Urothelium cell line (cell line): ENCODE data around the gene ZPR1.
"Not testable (repeated sequence)": the region's sequence is repeated elsewhere in the genome, so short reads cannot be mapped to it uniquely, and the experiment has no call there.

Experiments
- DNase-seq: peaks from one replicate; pipeline ENCODE4 v3.0.0; 2011; ENCODE audit warnings: low spot score, mixed read lengths
- FAIRE-seq: peaks from 2 replicates; lab custom pipeline; 2011; peaks lifted over from hg19 to GRCh38; lab: Jason Lieb, UNC

Gene ZPR1

DNA sequence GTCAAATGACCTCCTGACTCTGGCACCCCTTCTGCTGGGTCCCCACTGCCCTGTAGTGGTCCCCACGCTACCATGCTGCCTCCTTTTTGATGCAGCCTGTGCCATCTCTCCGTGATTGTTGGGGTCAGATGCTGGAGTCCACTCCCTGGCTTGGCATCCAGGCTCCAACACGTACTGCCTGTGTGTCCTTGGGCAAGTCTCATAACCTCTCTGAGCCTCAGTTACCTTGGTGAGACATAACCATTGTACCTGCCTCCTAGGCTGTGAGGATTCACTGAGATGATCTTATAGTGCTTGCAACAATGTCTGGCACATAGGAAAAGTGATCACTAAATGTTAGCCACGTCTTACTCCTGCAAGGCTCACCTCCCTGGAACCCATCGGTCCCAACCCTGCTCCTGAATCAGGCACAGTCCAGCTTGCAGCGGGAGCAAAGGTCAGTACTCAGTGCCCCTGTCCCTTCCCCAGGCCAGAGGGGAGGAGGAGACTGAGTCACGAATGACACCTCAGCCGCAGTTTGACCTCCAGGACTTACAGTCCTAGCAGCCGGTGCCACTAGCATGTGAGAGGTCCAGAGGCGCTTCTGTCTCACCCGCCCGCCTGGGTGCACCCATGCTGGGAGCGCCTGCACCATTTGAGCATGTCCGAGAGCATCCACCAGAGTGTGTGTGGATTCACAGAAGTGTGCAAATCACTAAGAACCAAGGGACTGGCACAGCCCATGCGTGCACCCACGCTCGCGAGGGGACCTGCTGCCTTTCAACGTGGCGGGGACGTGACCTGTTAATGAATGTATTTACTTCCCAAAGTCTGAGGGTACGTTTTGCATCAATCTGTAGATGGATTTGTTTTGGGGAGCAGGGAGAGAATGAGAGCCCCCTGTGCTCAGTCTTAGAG, 38.3 kb upstream of the ZPR1 start:
- FAIRE-seq (no peak), DNase-seq (no peak)

DNA sequence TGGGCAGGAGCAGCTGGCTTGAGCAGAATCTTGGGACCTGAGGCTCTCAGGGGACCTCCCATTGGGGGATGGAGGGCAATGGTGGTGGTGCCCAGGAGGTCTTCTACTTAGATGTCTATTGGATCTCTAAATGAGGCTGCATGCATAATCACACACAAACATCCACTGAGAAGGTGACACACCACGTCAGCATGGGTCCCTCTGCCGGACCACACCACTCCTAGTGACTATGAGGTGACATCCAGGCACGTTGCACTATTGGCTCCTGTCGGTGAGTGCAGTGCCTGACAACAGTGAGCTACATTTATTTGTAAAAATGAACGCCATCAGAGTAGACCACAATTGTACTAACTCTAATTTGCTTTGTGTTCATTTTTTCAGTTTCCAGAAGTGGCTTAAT, 37.6 kb upstream of the ZPR1 start:
- FAIRE-seq, result no peak

DNA sequence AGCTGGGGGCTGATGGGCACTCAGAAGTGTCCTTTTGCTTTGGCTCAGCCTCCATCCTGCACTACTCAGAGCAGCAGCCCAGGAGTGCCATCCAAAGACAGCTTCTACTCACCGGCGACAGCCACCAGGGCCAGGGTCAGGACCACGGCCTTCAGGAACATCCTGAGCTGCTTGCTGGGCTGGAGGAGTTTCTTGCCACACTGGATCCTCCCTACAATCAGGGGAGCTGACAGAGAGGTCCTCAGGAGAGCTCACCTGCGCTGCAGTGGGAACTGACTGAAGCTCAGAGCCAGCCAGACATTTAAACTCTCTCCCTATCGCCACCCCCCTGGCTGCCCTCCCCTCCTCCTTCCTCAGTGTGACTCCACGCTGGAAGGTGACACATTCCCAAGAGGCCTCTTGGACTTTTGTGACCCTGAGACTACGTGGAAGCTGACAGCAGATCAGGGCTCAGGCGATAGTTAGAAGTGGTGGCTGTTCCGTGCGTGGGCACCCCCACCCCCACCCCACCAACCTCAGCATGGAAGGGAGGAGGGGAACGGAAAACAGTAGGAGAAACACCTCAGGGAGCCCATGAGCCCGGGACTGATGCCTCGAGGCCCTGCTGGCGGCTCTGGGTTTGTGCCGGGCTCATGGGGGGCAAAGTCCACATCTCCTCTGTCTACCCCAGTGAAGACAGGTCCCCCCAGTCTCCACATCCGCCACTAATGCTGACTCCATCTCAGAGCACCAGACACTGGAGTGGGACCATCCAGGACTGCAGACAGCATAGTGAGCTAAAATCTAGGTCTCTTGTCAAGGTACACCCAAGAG, 35.4 kb upstream of the ZPR1 start, which contains the start of gene APOA4:
APOA4 (minus strand) TSS at position 274 of the 813 bp plus-strand sequence; CDS start at position 161, 113 bp downstream.
- DNase-seq, result no peak
- no peak for FAIRE-seq

More for the DNA sequence above, 37.6 kb upstream of the ZPR1 start:
- DNase-seq, result no peak

DNA sequence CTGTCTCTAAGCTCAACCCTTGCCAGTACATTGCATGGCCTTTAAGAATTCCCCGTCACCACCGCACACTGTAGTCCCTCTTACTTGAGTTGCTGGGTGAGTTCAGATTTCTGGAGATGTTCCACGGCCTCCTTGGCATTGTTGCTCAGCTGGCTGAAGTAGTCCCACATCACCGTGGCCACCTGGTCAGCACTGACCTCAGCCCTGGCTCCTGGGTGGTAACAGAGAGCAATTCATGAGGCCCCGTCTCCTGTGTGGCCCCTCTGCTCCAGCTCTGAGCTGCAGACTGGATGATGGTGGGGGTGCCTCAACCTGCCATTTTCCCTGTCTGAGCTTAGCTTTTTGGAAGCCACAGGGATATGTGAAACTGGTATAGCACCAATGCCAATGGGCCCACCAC, 34.8 kb upstream of the ZPR1 start:
- no peak for FAIRE-seq
- no peak for DNase-seq

DNA sequence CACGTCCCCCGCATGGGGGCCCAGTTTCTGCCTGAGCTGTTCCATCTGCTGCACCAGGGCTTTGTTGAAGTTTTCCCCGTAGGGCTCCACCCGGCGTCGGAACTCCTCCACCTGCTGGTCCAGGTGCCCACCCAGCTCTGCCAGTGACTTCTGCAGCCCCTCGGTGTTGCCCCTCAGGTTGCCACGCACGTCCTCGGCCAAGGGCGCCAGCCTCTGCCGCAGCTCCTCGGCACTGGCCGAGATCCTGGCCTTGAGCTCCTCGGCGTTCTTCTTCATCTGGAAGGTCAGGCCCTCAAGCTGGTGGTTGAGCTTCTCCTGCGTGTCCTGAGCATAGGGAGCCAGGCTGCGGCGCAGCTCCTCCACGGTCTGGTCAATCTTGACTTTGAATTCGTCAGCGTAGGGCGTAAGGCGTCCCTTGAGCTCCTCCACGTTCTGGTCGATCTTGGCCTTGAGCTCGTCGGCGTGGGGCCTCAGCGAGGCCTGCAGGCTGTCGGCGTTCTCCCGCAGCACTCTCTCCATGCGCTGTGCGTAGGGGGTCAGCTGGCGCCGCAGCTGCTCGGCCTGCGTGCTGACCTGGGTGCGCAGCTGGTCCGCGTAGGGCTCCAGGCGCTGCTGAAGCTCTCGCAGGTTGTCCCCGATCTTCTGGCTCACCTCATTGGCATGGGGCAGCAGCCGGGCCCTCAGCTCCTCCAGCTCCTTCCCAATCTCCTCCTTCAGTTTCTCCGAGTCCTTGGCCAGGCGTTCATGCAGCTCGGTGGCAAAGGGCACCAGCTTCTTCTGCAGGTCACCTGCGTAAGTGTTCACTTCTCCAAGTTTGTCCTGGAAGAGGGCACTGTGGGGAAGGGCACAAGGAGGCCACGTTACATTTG, 33.5 kb upstream of the ZPR1 start:
- DNase-seq (no peak), FAIRE-seq (no peak)

DNA sequence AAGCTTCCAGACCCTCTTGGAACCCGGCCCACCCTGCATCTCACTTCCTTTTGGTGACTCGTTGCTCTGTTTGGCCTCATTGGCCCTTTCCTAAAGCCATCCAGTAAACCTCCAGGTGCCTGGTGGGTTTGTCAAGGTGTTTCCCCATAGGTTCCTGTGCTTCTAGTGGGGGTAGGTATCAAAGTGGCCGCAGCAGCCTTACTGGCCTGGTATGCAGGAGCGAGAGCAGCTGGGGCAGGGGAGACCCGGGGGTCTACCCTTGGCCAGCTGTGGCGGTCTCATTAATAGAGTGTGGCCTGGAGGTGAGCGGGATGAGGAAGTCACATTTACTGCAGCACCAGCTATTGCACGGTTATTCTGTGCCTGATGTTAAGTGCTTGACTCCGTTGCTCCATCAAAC, 31.2 kb upstream of the ZPR1 start:
- FAIRE-seq, result no peak

DNA sequence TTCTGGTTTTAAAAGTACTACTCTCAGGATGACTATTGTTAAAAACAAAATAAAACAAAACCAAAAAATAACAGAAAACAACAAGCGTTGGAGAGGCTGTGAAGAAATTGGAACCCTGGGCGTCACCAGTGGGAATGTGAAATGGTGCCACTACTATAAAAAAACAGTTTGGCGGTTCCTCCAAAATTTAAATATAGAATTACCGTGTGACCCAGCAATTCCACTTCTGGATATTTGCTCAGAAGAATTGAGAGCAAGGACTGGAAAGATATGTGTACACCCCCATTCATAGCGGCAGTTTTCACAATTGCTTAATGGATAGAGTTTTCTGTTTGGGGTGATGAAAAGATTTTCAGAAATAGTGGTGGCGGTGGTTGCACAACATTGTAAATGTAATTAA, 26.7 kb upstream of the ZPR1 start:
- FAIRE-seq (no peak), DNase-seq (no peak)

More for the DNA sequence above, 31.2 kb upstream of the ZPR1 start:
- no peak for DNase-seq

DNA sequence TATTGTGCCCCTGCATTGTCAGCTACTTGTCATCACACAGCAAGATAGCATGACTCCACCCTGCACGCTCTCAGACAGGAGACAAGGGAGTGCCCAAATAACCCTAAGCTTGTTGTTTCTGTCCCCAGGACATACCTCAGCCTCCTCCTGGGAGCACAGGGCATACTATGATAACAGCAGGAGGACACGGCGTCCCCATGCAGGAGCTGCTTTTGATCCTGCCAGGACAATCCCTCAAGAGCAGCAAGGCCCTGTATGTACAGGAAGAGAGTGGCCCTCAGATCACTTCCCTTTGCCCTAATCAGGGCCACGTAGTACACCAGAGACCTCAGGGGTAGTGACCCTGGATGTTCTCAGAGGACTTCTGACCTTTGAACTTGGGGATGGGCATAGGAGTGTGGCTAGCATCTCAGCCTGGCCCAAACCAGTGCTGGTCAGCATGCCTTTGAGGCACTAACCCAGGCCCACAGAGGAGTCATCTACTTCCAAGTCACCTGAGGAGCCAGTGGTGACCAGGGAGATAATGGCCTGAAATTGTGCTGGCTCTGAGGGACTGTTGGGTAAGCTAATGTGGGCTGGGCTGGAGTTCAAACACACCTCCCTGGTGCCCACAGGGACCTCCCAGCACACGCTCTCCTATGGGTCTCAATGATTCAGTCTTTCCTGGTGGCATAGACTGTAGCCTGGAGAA, 26.1 kb upstream of the ZPR1 start:
- FAIRE-seq, result no peak
- DNase-seq, result no peak

DNA sequence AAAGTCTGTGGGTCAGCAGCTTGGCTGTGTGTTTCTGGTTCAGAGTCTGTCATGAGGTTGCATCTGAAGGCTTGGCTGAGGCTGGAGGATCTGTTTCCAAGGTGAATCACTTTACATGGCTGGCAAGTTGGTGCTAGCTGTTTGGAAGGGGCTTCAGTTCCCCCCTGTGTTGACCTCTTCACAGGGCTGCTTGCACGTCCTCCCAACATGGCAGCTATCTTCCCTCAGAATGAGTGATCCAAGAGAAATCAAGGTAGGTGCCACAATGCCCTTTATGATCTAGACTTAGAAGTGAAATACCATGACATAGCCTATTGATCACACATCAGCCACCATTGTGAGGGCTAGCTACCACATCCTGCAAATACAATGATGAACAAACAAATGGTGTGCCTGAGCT, 25.3 kb upstream of the ZPR1 start:
- no peak for DNase-seq
- no peak for FAIRE-seq

DNA sequence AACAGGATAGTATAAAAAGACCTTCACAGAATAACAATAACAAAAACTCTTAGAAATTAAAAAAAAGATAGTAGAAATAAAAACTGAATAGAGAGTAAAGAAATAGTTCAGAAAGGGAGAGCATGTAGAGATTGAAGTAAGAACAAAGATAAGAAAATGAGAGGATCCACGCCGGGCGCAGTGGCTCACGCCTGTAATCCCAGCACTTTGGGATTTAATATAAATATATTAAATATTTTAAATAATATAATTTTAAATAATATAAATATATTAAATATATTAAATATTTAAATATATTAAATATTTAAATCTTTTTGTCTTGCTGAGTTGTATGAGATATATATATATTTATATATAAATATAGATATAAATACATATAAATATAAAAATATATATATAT, 24.3 kb upstream of the ZPR1 start:
- DNase-seq, result no peak
- FAIRE-seq, result no peak

DNA sequence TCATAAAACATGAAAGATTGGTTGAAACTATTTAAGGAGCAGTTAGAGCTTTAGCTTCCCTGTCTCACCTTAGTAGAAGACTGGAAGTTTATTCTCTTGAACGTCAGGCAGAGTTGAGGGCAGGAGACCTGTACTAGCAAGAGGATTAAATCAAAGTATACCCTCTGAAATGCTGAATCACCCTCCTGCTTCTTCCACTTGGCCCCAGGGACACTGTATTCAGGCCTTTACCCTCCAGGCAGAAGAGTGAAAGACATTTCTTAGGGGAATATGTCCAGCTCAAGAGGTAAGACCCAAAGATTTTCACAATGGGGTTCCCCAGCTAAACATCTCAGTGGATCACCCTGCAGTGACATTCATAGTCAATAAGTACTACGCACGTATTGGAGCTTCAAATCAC, 23.4 kb upstream of the ZPR1 start:
- FAIRE-seq, result no peak

DNA sequence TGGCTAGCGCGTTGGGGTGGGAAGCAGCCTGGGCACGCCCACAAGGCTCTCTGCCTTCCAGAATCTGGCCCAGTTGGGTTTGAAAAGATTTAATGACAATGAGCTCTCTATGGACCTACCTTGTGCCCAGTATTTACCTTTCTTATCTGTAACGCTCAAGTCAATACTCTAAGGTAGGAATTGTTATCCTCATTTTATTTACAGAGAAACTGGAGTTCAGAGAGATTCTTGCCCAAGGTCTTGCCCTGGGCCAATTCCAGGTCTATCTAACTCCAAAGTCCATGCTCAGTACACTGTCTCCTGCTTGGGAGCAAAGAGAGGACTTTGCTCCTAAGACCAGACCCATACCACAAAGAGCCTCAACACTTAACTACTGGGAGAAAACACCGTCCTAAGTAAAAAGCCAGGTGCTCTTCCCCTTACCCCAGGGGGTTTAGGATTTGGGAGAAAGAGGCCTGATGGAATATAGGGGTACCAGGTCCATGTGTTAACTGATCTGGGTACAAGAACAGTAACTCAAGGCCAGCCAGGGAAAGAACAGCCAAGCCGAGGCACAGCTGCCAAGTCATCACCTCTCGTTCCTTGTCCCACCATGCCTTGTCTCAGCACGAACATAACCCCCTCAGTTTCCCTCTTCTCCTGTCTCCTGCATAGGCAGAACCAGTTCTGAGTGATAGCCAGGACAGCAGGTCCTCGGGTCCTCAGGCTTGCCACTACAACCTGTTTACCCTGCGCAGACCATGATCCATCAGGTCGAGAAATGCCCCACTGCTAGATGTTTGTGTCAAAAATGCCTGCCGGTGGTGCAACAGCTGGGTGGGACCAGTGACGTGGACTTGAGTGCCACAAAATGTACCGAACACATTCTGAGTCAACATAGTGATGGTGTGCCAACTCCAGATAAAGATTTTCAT, 20.7 kb upstream of the ZPR1 start:
- FAIRE-seq (no peak), DNase-seq (no peak)

More for the DNA sequence above, 23.4 kb upstream of the ZPR1 start:
- no peak for DNase-seq

DNA sequence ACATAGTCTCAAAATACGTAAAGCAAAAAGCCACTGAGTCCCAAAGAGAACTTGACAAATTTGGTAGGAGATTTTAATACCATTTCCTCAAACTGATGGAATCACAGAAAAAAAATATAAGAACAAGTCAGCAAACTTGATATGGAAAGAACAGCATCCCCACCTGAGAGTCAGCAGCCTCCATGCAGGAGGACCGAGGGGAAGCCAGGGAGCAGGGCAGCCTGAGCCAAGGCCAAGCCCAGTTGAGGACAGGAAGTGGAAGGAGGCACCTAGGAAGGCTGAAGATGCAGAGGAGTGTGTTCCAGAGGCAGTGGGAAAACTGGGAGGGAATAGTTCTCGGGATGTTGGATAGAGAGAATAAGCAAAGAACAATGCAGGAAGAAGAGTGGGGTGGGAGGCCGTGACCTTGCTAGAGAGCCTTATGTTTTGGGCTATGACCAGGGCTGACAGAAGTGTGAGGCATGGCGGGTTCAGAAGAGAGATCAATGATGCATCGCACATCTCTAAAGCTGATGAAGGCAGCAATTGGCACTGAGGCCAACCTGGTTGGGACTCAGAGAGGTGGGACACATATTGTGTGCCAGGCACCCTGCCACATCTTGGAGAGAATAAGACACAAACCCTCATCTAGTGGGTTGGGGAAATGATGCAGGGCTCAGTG, 19.9 kb upstream of the ZPR1 start:
- no peak for DNase-seq
- FAIRE-seq, result no peak

DNA sequence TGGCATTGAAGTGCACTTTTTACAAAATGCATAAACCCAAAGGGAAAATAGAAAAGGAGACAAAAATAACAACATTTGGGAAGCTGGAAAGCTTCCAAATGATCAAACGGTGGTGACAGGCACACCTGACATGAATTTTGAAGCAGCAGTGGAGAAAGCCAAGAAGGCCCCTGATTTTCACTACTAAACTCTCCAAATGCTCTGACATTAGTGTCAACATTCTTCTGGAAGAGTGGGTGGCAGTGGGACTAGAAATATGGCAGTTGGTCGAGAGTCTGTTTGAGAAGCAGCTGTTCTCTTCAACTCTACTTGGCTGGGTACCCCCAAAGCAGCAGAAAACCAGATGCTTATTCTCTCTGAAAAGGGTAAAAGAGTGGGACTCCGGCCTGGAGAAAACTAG, 16.2 kb upstream of the ZPR1 start:
- no peak for FAIRE-seq
- DNase-seq, result no peak

DNA sequence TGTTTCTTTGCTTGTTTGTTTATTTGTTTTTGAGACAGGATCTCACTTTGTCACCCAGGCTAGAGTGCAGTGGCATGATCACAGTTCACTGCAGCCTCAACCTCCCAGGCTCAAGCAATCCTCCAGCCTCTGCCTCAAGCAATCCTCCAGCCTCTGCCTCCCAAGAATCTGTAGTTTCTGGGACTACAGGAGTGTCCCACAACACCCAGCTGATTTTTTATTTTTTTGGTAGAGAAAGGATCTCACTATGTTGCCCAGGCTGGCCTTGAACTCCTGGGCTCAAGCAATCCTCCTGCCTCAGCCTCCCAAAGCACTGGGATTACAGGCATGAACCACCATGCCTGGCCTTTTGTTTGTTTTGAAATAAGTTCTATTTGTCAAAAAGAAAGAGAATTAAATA, 13.8 kb upstream of the ZPR1 start:
- not testable (repeated sequence) for FAIRE-seq, DNase-seq

DNA sequence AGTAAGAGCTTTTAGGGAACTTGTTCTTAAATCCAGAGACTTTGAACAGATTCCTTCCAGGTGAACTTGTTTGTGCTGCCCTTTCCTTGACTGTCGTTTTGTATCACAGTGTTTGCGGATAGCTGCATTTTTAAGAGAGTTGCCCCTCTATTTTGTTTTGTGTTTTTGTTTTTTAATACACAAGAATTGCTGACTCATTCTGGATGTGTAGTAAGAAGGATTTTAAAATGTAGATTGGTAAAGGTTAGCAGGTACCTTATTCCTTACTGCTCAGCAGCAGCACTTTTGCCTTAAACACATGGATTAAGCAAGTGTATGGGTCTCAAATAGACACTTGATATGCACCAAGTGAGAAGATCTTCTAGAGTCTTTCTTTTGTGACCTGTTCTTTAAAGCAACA, 12.8 kb upstream of the ZPR1 start:
- DNase-seq, result no peak
- FAIRE-seq, result no peak

DNA sequence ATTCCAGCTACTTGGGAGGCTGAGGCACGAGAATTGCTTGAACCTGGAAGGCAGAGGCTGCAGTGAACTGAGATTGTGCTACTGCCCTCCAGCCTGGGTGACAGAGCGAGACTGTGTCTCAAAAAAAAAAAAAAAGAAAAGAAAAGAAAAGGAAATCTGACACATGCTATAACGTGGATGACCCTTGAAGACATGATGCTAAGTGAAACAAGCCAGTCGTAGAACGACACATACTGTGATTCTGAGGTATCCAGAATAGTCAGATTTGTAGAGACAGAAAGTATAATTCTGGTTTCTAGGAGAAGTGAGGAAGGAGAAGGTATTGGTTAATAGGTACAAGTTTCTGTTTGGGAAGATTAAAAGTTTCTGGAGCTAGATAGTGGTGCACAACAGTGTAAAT, 10.5 kb upstream of the ZPR1 start:
- FAIRE-seq, result no peak
- DNase-seq, result no peak

DNA sequence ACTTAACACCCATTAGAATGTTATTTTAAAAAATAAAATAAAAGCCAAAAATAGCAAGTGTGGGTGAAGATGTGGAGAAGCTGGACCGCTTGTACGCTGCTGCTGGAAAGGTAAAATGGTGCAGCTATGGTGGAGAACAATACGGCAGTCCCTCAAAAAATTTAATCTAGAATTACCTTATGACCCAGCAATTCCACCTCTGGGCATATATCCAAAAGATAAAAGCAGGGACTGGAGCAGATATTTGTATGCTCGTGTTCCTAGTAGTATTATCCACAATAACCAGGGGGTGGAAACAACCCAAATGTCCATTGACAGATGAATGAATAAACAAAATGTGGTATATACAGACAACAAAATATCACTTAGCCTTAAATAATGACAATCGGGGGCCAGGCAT, 10.0 kb upstream of the ZPR1 start:
- DNase-seq (no peak), FAIRE-seq (no peak)

DNA sequence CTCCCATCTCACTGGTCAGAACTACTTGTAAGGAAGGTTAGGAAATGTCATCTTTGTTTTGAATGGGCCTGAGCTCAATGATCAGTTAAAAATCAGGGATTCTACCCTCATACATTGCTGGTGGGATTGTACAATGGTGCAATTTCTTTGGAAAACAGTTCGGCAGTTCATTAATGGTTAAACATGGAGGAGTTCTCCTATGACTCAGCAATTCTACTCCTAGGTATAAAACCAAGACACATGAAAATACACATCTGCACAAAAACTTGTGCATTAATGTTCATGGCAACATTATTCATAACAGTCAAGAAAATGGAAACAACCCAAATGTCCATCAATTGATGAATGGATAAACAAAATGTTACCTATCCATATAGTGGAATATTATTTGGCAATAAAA, 8.7 kb upstream of the ZPR1 start:
- FAIRE-seq (no peak), DNase-seq (no peak)
